ENCODE data around the gene ITGB8.

The ITGB8 gene

DNA sequence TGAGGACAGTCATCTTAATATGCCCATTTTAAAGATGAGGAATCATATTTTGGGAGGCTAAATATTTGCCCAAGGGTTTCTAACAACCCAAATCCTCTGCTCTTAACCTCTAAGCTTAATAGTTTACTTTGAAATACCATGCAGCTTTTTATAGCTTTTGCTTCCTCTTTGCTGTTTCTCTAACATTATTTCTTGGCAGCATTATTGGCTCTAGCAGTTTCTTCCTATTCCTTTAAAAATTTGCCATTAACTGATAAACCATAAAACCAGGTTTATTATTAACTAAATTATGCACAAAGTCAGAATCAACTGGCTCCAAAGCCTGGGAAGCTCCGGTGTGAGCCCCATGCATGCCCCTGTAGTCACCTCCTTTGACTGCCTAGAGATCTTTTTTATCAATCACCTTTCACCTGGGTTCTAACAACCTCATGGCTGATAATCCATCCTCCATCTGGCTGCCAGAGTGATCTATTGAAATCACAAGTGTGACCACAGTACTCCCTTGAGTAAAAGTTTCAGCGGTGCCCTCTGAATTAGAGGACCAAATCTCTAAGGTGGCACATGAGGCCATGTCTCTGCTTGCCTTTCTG lies 62.4 kb downstream of the ITGB8 start:
- no peak overlapping the region for H3K4me3 ChIP-seq (ENCODE audit: low read depth, low read length)
- TF ChIP-seq, protein P1, sequence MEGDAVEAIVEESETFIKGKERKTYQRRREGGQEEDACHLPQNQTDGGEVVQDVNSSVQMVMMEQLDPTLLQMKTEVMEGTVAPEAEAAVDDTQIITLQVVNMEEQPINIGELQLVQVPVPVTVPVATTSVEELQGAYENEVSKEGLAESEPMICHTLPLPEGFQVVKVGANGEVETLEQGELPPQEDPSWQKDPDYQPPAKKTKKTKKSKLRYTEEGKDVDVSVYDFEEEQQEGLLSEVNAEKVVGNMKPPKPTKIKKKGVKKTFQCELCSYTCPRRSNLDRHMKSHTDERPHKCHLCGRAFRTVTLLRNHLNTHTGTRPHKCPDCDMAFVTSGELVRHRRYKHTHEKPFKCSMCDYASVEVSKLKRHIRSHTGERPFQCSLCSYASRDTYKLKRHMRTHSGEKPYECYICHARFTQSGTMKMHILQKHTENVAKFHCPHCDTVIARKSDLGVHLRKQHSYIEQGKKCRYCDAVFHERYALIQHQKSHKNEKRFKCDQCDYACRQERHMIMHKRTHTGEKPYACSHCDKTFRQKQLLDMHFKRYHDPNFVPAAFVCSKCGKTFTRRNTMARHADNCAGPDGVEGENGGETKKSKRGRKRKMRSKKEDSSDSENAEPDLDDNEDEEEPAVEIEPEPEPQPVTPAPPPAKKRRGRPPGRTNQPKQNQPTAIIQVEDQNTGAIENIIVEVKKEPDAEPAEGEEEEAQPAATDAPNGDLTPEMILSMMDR (IDR thresholded peaks at IDR 0.05; ENCODE audit: borderline replicate concordance, insufficient read depth, low read depth, low read length) = no peak

DNA sequence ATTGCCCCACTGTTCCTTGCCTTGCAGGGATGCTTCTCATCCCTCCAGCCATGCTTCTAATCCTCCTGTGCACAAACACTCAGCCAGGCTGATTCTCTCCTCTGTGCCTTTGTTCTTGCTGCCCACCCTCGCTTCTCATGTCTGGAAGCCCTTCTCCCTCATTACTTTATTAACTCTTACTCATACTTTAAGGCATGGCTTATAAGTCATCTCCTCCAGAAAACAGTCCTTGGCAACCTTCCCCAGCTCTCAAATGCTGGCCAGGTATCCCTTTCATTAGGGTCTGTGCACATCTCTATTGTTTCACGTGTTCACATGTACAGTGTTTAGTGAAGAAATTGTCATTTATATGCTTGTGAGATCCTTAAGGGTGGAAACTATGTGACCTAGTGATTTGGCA lies 62.9 kb downstream of the ITGB8 start:
- TF ChIP-seq, protein P1 (IDR thresholded peaks at IDR 0.05; ENCODE audit: borderline replicate concordance, insufficient read depth, low read depth, low read length) = no peak
- no peak overlapping the region for H3K4me3 ChIP-seq (ENCODE audit: low read depth, low read length)

DNA sequence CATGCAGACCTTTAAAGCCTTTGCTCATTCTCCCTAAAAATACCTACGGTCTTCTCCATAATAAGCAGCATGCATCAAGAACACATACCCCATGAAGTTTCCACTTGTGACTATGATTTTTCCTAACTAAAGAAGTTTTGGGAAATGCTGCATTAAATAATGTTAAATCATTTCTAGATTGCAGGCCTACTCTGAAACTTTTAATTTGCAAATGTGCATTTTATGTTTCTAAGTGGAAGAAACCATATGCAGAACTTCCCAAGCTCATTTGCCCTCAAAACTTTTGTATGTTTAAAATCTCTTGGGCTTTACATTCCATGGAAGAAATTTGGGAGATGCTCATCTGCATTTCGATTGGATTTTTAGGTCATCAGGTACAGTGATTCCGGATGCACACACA lies 63.6 kb downstream of the ITGB8 start:
- H3K4me3 ChIP-seq (ENCODE audit: low read depth, low read length) = no peak overlapping the region
- TF ChIP-seq, protein P1 (IDR thresholded peaks at IDR 0.05; ENCODE audit: borderline replicate concordance, insufficient read depth, low read depth, low read length) = no peak

DNA sequence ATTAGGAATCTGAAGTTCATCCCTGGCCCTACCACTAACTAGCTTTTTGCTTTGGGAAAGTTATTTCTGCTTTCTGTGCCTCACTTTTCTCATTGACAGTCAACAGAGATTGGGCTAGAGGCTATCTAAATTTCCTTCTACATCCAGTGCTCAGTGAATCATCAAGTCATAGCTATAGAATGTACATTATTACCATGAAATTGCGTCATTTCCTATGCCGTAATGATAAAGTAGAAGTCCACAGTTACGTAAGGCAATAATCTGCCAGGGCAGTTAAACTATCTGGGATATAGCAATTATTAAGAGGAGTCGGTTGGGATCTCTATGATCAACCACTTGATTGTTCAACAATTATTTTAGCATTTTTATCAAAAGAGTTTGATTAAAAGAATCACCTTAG lies 64.4 kb downstream of the ITGB8 start:
- TF ChIP-seq, protein P1 (IDR thresholded peaks at IDR 0.05; ENCODE audit: borderline replicate concordance, insufficient read depth, low read depth, low read length) = no peak
- no peak overlapping the region for H3K4me3 ChIP-seq (ENCODE audit: low read depth, low read length)

DNA sequence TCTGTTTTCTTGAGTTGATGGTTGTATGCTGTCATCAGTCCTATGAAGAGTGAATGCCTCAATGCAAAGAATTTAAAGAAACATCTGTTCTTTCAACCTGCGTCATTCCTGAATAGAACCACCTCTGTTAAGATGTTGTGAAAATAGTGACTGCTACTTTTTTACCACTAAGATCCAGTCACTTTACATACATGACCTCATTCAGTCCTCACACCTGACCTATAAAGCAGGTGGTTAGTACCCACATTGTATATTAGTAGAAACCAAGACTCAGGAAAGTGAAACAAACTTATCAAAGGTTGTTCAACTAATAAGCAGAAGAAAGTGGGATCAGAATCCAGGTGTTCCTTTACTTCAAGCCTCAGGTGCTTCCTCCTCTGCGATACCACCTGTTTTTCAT lies 64.8 kb downstream of the ITGB8 start:
- TF ChIP-seq, protein P1 (IDR thresholded peaks at IDR 0.05; ENCODE audit: borderline replicate concordance, insufficient read depth, low read depth, low read length) = no peak
- no peak overlapping the region for H3K4me3 ChIP-seq (ENCODE audit: low read depth, low read length)

DNA sequence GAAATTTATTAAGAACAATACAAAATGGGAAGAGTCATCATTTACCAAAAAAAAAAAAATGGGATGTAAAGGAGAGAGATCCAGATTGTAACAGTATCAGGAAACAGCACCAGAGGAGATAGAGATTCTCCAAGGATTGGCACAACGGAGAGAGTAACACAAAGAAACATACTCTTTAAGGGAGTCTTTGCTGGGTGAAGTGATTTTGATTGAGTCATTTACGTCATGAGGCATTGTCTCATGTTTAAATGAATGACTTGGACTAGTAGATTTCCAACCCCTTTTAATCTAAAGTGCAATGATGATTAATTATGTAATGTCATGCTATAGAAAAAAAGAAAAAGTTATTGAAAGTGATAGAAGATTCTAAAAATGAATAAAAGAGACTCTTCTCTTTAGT lies 68.8 kb downstream of the ITGB8 start:
- no peak overlapping the region for H3K4me3 ChIP-seq (ENCODE audit: low read depth, low read length)
- TF ChIP-seq, protein P1 (IDR thresholded peaks at IDR 0.05; ENCODE audit: borderline replicate concordance, insufficient read depth, low read depth, low read length) = no peak

DNA sequence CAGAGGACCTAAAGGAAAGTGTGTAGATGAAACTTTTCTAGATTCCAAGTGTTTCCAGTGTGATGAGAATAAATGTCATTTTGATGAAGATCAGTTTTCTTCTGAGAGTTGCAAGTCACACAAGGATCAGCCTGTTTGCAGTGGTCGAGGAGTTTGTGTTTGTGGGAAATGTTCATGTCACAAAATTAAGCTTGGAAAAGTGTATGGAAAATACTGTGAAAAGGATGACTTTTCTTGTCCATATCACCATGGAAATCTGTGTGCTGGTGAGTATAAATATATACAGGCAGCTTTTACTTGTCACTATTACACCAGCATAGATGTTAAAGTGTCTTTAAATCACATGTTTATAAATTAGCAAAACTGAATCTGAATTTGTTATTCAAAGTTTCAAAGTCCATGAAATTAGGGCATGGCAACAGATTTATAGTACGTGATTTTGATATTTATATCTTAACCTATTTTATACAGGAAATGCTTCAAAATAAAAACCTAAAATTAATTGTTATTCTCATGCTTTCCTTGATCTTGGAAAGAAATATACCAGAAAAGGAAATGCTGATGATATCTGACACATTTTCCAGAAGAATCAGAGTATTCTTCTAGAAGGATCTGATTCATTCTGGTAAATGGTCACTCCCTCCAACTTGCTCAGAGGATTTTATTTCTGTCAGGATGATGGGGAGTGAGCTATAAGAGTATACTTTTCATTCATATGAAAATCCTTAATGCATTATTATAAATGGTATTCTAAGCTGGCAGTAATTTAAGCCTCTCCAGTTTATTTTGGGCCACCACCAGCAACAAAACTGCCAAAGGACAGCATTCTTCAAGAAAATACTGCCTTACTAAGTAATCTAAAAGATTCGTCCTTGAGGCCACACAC lies 71.4 kb downstream of the ITGB8 start:
- H3K4me3 ChIP-seq (ENCODE audit: low read depth, low read length) = no peak overlapping the region
- TF ChIP-seq, protein P1 (IDR thresholded peaks at IDR 0.05; ENCODE audit: borderline replicate concordance, insufficient read depth, low read depth, low read length) = no peak

All from GM12875 (cell line).